NCI-H82 treated with DMSO at 0.1 percent for 48 hours (cell line): ENCODE measurements around the gene HS1BP3.

Experiments
- DNase-seq: peaks from one replicate; lab custom pipeline; 2025; ENCODE audit not compliant: unreplicated experiment; lab: John Stamatoyannopoulos, UW

HS1BP3 gene

DNA sequence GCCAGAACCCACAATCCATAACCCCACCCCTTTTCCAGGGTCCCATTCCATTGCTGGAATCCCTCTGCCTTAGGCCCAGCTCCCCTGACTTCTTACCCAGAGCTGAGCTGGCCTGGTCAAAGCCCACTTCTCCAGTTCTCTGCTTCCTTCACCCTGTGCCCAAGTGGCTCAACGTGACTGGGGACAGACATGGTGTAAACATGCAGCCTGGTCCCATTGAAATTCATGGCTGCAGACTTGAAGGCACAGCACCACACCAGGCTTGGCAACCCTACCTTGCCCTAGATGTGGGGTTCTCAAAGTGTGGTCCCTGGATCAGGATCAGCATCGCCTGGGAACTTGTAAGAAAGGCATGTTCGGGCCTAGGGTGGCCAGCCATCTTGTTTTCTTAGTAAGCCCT is 3.7 kb downstream of the HS1BP3 start:
- no peak for DNase-seq

DNA sequence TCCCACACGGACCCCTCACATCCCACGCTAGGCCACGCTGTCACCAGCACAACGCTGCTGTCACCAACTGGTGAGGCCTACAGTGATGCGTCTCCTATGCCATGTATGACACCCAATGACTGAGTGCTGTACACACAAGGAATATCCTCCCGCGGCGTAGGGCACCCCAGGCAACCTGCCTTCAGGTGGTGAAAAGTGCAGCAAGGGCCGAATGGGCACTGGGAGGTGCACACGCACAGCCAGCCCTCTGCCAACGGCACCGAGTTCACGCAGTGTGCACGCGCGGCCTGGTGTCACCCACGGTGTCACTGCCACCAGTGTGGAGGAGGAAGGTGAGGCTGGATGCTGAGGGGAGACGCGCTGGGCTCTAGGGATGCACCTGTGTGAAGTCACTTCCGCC is 4.5 kb downstream of the HS1BP3 start:
- no peak for DNase-seq

DNA sequence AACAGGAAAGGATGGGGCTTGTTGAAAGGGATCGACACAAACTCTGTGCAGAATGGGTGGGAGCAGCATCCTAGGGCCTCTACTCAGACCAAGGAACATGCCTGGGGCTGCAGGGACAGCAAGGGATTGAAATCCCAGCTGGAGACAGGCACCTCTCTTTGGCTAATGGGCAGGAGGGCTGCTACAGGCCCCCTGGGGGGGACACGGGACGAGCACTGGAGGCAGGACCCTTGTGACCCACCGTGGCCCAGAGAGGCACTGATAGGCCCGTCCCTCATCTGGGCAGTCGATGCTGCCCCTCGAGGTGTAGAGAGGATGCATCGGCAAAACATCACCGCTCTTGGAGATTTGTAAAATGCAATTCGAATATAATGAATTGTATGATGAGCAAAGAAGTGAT is 5.1 kb downstream of the HS1BP3 start:
- no peak for DNase-seq

DNA sequence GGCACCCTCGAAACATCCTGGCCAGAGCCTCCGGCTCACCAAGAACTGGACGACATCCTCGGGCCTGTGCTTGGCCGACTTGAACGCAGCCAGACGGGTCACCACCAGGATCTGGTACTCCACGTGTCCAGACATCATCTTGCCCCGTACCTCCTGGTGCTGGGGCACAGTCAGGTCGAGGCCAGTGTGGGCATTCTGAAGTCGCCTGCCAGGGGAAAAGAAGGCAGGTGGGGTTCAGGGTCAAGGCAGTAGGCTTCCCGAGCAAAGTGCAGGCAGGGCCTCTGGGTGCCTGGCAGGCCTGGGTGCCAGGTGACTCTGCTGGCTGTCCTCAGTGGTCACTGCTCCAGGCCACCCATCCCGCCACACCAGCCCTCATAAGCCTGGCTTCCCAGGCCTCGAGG is 5.6 kb downstream of the HS1BP3 start:
- DNase-seq: no peak

DNA sequence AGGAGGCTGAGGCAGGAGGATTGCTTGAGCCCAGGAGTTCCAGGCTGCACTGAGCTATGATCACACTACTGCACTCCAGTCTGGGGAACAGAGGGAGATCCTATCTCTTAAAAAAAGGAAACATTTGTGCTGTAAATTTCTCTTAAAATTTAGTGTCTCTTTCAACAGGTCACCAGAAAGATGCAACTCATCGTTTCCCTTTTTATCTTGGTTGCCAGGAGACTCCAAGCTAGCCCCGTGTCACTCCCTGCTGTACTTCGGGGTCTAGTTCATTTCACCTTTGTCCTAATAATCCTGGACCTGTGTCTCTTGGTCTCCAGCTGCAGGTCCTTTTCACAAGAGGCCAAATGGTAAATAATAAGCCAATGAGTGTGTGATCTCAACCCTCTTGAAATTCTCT is 7.1 kb downstream of the HS1BP3 start:
- DNase-seq: no peak

DNA sequence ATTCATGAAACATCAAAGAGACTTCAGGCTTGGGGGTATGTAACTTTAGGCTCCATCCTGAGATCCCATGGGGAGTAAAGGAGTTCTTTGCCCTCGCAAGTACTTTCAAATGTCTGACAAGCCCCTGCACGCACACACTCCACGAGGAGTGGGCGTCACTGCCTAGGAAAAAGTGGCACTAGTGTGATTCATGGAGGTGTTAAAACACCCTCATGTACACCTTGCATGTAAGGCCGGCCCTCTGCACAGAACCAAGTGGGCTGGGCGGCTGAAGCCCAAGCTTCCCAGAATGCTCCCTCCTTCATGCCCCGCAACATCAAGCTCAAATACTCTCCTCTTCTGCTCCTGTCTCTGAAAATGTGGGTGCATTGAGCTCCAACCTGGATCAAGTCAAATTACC is 7.8 kb downstream of the HS1BP3 start:
- no peak for DNase-seq

DNA sequence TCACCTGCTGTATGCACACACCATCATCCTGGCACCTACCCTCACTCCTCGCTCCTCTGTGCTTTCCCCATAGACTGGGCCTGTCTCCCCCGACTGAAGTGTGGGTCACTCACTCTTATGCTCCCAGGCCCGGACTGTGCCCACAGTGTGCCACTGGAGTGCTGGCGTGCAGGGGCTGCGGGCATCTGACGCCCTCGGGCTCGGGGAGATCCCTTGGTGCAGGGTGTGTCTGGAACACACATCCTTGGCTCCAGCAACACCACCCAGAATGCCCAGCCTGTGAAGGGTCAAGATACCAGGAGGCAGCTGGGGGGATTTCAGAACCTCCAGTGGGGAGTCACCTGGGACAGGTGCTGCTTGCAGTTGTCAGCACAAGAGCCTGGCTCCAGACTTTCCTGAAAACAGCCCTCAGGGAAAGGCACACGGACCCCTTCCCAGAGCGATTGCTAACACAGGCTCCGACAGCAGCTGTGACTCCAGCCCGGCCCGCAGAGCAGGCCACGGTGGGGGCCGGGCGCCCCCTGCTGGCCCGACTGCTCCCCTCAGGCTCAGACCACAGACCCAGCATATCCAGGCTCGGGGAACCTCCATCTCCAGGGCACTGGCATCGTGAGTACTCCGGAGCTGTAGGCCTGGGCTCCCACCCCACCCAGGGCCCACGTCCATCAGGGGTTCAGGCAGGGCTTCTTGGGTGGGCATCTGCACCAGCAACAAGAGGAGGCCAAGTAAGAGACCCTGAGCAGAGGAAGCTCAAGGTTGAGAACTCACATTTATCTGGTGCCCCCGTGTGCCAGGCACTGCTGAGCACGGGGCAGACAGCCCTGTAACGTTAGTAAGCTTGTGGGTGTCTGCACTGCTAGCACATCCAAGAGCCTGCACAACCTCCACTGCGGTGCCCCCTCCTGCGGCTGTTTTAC is 8.6 kb downstream of the HS1BP3 start:
- peak; percentile 43 for DNase-seq

DNA sequence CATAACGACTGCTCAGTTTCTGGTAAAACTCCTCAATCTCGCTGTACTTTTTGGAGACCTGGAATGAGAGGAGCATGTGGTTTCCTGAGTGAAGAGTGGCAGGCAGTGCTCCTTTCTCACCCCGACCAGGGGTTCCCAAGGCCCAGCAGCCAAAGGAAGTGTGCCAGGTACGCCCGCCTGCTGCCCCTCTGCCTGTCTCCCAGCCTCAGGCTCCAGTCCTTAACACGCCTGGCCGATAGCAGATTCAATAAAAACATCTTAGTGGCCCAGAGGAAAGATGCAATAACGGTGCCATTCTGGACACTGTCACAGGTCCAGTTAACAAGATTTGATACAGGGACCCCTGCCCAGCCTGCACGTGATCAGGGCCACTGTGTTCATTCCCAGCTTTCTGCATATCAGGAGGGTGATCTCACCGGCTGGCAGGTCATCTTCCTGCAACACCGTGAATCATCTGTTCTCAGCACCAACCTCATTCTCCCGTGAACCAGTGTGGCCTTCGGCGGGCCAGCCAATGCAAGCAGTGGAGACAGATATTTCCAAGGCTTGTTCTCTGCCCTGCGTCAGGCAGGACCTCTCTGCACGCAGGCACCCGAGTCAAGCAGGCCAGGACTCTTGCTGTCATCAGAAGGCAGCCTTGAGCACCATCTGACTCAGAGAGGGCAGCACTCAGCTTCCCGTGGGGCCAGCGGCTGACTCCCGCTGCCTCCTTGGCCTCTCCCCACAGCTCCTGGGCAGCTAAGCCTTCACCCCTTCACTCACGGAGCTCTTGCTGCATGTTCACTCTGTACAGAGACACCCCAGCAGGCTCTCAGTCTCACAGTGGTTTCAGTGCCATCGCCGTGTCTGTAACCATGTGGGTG is 9.5 kb downstream of the HS1BP3 start:
- no peak for DNase-seq

DNA sequence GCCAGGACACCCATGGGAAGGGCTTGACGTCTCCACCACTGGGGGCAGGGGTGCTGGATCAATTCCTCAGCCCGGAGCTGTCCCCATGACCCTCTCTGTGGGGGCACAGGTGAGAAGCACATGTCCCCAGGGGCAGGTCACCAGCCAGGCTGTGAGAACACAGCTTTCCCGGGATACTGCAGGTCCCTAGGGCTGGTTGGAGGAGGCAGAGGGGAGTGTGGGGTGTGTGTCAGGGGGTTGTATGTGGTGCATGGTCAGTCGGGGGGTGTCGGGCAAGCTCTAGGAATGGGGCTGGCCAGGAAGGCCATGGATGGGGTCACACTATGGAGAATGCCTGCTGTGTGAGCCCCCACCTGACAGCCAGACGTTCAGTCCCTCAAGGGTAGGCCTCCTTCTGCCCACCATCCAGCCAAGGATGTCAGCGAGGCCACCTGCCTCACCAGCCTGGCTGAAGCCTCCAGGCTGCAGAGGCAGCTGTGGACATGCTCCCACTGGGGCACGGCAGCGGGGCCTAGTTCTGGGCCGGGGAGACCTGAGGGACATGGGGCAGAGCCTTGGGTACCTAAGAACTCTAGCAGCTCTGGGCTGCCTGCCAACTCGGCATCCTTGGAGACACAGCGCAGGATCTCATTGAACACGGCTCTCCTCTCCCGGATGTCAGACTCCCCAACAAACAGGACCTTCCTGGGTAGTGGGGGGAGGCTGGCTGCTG is 10.3 kb downstream of the HS1BP3 start:
- no peak for DNase-seq

DNA sequence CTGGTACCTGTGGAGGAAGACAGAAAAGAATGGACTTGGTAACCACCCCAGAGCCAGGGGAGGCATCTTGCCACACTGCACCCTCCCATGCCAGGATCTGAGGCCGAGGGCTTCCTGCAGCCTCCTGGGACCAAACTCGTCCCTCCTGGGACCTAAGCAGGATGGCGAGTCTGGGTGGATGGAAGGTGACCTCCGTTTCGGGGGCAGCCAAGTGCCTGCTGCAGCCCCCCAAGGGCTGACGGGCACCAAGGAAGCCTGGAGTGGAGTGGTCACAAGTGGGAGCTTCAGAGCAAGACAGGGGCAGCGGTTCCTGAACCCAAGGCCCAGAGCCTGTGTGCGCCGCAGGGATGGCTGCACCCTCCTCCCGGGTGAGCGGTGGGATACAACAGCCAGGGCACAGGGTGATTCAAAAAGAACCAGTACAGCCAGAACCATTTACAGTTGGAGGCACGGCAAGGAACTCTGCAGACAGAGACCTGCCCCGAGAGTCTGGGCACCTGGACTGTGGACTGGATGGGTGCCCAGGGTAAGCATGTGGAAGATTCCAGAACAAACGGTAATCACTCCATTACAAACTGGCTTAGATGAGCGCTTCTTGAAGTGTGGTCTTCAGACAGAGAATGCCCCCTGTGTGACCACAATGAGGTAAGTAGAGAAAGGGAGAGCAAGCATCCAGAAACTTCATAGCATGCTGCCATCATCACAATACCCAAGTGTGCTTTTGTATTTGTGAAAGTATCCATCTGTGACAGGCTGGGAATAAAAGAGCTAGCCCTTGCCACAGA is 12.1 kb downstream of the HS1BP3 start:
- no peak for DNase-seq

DNA sequence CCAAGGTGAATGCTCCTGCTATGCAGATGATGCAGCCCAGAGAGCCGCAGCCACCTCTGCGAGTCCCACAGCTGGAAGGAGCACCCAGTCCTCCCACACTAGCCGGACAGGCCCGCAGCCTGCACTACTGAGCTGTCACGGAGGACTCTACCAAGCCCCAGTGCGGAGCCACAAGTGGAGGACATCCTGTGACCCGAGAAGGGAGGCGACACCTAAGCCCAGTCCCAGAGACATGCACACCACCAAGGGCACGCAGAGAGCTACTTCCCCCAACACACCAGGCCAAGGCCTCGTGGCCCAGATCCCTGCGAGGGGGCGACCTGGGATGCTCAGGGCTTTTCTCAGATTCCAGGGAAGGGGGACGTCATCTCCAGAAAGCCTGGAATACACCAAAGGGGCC is 12.9 kb downstream of the HS1BP3 start:
- DNase-seq: no peak

DNA sequence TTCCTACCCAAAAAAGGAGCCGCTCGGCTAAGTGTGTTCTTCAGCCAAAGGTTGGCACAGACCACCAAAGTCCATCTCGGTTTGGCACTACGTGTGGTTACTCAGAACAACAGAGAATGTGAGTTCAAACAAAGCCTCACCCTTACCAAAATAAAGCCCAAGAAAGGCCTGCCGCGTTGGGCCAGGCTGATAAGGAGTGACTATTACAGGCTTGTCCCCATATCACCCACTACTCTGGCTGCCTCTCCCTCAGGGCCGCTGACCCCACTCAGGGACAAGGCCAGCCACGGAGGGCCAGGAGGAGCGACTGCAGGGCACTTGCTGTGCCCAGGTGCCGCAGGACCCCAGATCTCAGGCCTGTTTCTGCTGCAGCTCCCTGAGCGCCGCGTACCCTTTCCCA is 13.8 kb downstream of the HS1BP3 start:
- no peak for DNase-seq

DNA sequence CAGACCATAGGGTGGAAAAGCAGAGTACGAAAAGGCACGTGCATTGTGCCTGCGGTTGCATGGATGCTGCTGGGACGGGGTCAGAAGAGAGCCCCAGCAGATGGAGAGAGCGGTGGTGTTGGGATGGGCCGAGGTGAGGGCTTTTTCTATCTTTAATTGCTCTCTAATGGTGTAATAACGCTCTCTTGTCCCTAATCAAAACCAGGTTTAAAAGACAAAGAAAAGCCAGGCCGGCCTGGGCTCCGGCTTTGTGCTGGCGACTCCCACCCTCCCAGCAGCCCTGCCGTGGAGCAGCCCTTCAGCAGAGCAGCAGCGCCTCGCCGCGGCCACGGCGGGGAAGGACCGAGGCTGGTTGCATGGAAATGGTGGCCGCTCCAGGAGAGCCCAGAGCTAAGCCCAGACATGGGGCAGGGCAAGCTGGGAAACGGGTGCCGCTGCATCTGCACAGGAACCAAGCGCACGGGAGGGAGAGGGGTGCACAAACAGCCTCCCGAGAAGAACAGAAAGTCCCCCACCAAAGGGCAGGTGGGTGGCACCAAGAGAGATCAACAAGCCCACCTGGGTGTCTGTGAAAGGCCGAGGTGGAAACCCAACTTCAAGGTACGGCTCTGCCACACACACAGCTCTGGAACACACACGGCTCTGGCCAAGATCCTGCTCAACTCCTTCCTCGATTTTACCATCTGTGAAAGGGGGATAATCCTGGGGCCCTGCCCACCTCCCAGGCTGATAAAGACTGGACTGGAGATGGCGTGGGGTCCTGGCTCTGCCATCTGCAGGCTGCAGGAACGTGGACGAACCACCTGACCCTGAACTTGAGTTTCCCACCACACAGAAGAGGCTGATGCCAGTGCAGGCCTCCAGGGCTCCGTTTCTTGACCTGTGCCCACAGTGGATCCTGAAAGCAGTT is 15.0 kb downstream of the HS1BP3 start:
- peak; percentile 63 for DNase-seq

DNA sequence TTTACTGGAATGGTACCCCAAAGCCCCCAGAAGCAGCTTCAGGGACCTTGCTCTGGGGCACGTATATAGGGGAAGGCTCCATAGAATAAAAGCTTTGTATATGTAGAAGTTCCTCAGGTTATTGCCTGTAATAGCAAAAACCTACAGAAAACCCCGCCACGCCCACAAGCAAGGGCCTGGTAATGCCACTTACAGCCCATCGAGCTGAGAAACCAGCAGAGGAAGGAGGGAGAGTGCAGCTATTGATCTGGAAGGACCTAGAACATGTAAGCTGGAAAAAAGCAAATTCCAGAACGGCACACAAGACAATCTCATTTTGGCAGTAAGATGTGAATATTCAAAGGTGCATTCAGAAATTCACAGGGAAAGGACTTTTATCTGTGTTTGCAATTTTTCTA is 15.8 kb downstream of the HS1BP3 start:
- no peak for DNase-seq

DNA sequence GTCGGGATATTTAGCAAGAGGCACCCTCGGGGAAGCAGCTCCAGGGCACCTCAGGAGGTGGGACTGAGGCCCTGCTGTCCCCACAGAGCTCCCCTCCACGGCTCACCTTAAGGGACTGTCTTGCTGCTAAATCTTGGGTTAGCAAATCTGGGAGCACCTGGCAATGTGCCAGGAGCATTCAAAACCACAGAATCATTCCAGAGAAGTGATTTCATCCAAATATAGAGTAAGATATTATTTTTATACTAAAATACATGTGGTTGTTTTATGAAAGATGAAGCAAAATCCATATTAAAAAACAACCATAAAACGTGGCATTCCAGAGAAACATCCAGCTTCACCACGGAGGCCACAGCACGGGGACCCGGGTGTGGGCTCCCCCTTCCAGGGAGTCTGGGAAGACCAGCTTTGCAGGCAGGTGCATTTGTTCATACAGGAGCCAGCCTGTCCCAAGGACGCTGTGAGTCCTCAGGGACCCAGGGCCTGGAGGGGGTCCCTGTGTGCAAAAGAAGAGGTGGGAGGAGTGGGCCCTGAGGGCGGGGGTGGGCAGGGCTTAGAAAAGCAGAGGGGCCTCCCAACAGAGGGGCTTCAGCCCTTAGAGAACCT is 16.3 kb downstream of the HS1BP3 start:
- DNase-seq: no peak

DNA sequence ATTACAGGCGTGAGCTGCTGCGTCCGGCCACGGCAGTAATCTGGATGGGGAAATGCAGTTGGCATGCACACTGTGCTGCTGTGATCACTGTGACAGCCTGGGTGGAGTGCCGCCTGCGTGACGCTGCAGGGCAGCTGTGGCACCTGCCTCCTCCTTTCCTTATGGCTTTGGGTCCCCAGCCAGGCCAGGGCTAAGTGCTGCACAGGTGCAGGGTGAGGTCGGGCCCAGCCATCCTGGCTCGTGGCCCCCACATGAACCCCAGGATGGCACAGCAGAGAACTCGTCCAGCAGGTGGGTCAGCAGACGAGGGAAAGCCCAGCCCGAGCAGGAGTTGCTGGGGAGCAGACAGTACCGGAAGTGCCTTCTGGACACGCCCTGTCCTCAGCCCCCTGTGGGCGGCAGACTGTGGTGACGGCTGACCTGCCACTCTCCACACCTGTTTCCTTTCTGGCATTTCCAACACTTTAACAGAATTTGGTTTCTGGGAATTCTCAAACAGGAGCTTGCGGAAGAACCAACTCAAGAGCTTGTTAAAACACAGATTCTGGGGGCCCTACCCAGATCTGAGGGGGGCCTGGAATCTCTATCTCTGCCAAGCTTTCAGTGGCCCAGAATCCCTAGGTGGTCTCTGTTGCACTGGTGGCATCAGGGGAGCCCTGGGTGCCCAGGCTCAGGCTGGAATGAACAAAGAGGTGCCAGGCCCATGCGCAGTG is 16.9 kb downstream of the HS1BP3 start:
- no peak for DNase-seq

DNA sequence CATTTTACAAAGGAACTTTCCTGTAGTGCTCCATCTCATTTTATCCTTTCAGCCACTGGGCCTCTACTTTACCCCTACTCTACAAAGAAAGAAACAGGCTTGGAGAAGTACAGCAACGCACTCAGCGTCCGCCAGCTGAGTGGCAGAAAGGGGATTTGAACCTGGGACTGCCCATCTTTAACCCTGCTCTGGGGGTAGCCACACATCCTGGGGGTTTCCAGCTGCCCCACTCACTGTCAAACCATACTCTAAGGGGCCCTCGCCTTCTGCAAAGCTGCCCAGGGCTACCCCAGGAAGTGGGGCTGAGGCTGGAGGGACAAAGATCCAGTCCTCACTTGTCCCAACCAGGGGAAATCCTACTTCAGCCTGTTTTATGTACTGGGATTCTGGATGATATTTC is 17.9 kb downstream of the HS1BP3 start:
- no peak for DNase-seq

DNA sequence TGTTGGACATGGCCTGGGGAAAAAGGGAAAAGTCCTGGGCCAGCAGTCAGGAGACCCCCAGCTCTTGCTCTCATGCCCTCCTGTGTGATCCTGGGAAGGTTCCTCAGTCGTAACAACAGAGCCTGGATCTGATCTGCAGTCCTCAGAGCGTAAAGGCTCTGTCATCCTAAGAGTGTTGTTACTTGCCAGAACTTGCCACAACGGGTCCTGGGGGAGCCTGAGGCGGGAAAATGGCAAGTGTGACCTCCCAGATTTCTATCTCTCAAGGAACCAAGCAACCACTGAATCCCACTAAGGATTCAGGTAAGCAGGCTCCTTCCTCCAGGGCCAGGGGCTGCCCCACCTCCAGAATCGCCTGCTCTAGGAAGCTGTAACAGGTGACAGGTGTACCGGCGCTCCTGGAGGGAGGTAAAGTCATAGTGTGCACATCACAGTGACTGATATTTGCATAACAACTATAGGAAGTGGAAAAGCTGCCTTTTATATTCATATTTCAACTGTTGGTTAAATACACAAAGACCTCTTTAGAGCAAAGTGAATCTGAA is 18.4 kb downstream of the HS1BP3 start:
- no peak for DNase-seq
